Loucy (cell line): ENCODE data around the gene DDX24.

Experiments
- H2AFZ ChIP-seq: fragments of 200-600 bp; sonication (generic); 2 replicates; pipeline ENCODE4 v1.6.0; 2016; ENCODE audit warnings: antibody characterized with exemption, mild to moderate bottlenecking, low read length, moderate library complexity
- H3F3A ChIP-seq: fragments of 200-600 bp; 2 replicates; pipeline ENCODE4 v1.6.0; 2016; ENCODE audit warnings: antibody characterized with exemption, low read depth, mild to moderate bottlenecking
- H3K27me3 ChIP-seq: fragments of 200-600 bp; sonication (generic); 2 replicates; pipeline ENCODE4 v1.6.1; 2014; ENCODE audit warnings: low read length, mild to moderate bottlenecking; ENCODE audit not compliant: insufficient read depth, poor library complexity, severe bottlenecking
- H3K36me3 ChIP-seq: fragments of 200-600 bp; sonication (generic); 2 replicates; pipeline ENCODE4 v1.6.1; 2016; ENCODE audit warnings: low read length; ENCODE audit not compliant: insufficient read depth
- H3K4me1 ChIP-seq: fragments of 200-600 bp; sonication (generic); 2 replicates; pipeline ENCODE4 v1.5.1; 2014; ENCODE audit warnings: low read length, mild to moderate bottlenecking; ENCODE audit not compliant: insufficient read depth, poor library complexity, severe bottlenecking
- H3K4me2 ChIP-seq: fragments of 200-600 bp; sonication (generic); 2 replicates; pipeline ENCODE4 v1.6.0; 2014; ENCODE audit warnings: antibody characterized with exemption, low read length, low read depth, mild to moderate bottlenecking; ENCODE audit not compliant: poor library complexity, severe bottlenecking
- H3K4me3 ChIP-seq: fragments of 200-600 bp; sonication (generic); 2 replicates; pipeline ENCODE4 v1.5.1; 2014; ENCODE audit warnings: low read length, mild to moderate bottlenecking, mixed read lengths; ENCODE audit not compliant: poor library complexity, severe bottlenecking
- H3K79me2 ChIP-seq: fragments of 200-600 bp; sonication (generic); 2 replicates; pipeline ENCODE4 v1.6.1; 2014; ENCODE audit warnings: low read length; ENCODE audit not compliant: insufficient read depth
- H3K9ac ChIP-seq: fragments of 200-600 bp; sonication (generic); 2 replicates; pipeline ENCODE4 v1.6.0; 2014; ENCODE audit warnings: mild to moderate bottlenecking, low read depth, low read length, moderate library complexity; ENCODE audit not compliant: poor library complexity, severe bottlenecking
- H3K9me2 ChIP-seq: fragments of 200-600 bp; sonication (generic); replicated peaks from 2 replicates; pipeline ENCODE4 v1.6.1; 2016; ENCODE audit warnings: low read depth, low read length, mixed read lengths
- H3K9me3 ChIP-seq: fragments of 200-600 bp; sonication (generic); 2 replicates; pipeline ENCODE4 v1.6.1; 2014; ENCODE audit warnings: mild to moderate bottlenecking, antibody characterized with exemption, low read length, low read depth; ENCODE audit not compliant: insufficient read depth
- H4K20me1 ChIP-seq: fragments of 200-600 bp; sonication (generic); 2 replicates; pipeline ENCODE4 v1.6.0; 2014; ENCODE audit warnings: antibody characterized with exemption, low read length, mild to moderate bottlenecking; ENCODE audit not compliant: insufficient read depth, poor library complexity, severe bottlenecking
- CTCF ChIP-seq: fragments of 200-600 bp; sonication (generic); conservative IDR thresholded peaks from 2 replicates; pipeline ENCODE4 v1.5.1; 2014; ENCODE audit warnings: mild to moderate bottlenecking, antibody characterized with exemption, low read length
- EZH2phosphoT487 ChIP-seq: fragments of 200-600 bp; IDR thresholded peaks from 2 replicates; pipeline ENCODE4 v1.6.1; 2018; ENCODE audit warnings: antibody characterized with exemption, mild to moderate bottlenecking, moderate library complexity, borderline replicate concordance

Gene DDX24

GRCh38 chr14:94021001-94021400 lies 60.0 kb downstream of the DDX24 start:
- Histone ChIP-seq H3K79me2 (no peaks in the 10 kb centered on the region), H3F3A (no peaks in the 10 kb centered on the region), H3K27me3 (no peaks in the 10 kb centered on the region), H3K4me2 (no peak overlapping the region), H3K4me1 (no peaks in the 10 kb centered on the region), H2AFZ (no peak overlapping the region), H4K20me1 (no peaks in the 10 kb centered on the region), H3K4me3 (no peak overlapping the region), H3K9me3 (no peaks in the 10 kb centered on the region), H3K36me3 (no peaks in the 10 kb centered on the region), H3K9ac (no peak overlapping the region), H3K9me2 (no peaks in the 10 kb centered on the region)
- TF ChIP-seq CTCF, result no peak
- TF ChIP-seq EZH2phosphoT487, result no peak

GRCh38 chr14:94020267-94020666 lies 60.7 kb downstream of the DDX24 start:
- TF ChIP-seq CTCF (no peak), EZH2phosphoT487 (no peak)
- Histone ChIP-seq H3K9me3 (no peaks in the 10 kb centered on the region), H3K9ac (no peak overlapping the region), H3F3A (no peaks in the 10 kb centered on the region), H3K4me1 (no peaks in the 10 kb centered on the region), H3K79me2 (no peaks in the 10 kb centered on the region), H2AFZ (no peak overlapping the region), H3K27me3 (no peaks in the 10 kb centered on the region), H3K36me3 (no peaks in the 10 kb centered on the region), H3K9me2 (no peaks in the 10 kb centered on the region), H3K4me3 (no peak overlapping the region), H3K4me2 (no peak overlapping the region), H4K20me1 (no peaks in the 10 kb centered on the region)

- no peak overlapping the region for H3K4me3 ChIP-seq
- no peaks in the 10 kb centered on the region for H3K4me1 ChIP-seq
- H3F3A ChIP-seq, result no peaks in the 10 kb centered on the region
- no peaks in the 10 kb centered on the region for H3K9me3 ChIP-seq
- H2AFZ ChIP-seq, result no peak overlapping the region
- TF ChIP-seq EZH2phosphoT487 (no peak), CTCF (no peak)
- no peak overlapping the region for H3K4me2 ChIP-seq
- H3K36me3 ChIP-seq, result no peaks in the 10 kb centered on the region
- no peaks in the 10 kb centered on the region for H3K9me2 ChIP-seq
- H3K9ac ChIP-seq, result no peak overlapping the region
- H3K27me3 ChIP-seq, result no peaks in the 10 kb centered on the region
- H3K79me2 ChIP-seq, result no peaks in the 10 kb centered on the region
- no peaks in the 10 kb centered on the region for H4K20me1 ChIP-seq
Measured at GRCh38 chr14:94019329-94019728, 61.7 kb downstream of the DDX24 start.
